ENCODE measurements around the gene KIF21B.

DNA sequence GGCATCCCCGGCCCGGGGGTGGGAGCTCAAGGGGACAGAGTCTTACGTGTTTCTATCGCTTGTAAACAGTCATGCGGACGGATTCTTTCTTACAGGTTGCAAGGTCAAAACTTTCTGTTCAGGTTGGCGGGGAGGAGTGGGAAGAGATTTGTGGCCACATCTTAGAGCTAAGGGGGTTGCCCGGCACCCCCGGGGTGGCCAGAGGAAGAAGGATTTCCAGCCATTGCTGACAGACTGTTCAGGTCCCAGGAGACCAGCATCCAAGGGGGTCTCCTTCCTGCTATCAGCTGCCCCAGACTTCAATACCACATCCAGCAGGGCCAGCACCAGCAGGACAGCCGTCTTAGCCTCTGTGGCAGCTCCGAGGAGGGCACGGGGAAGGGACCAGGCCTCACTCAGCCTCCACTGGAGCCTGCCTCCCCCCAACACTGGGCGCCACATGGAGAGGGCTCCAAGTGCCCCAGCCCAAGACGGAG is 52.0 kb downstream of the KIF21B start:
- TF ChIP-seq, protein P1, sequence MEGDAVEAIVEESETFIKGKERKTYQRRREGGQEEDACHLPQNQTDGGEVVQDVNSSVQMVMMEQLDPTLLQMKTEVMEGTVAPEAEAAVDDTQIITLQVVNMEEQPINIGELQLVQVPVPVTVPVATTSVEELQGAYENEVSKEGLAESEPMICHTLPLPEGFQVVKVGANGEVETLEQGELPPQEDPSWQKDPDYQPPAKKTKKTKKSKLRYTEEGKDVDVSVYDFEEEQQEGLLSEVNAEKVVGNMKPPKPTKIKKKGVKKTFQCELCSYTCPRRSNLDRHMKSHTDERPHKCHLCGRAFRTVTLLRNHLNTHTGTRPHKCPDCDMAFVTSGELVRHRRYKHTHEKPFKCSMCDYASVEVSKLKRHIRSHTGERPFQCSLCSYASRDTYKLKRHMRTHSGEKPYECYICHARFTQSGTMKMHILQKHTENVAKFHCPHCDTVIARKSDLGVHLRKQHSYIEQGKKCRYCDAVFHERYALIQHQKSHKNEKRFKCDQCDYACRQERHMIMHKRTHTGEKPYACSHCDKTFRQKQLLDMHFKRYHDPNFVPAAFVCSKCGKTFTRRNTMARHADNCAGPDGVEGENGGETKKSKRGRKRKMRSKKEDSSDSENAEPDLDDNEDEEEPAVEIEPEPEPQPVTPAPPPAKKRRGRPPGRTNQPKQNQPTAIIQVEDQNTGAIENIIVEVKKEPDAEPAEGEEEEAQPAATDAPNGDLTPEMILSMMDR (conservative IDR thresholded peaks at IDR 0.05; ENCODE audit: low read depth, low read length) = no peak
- TF ChIP-seq EZH2phosphoT487 (IDR thresholded peaks at IDR 0.05; ENCODE audit: borderline replicate concordance, low read length) = no peak

Measured in PC-3 (cell line).